ENCODE data around the gene CUL7. TPM values are rescaled to one million over a fixed set of nuclear protein-coding genes. Genes with fewer than 3 reads are reported as not detected.

CUL7 gene
- polyA plus RNA-seq, 1 donor (not counting 4 experiments of a cell fraction or from before 2014, with no cell fraction given): 8.1 TPM

DNA sequence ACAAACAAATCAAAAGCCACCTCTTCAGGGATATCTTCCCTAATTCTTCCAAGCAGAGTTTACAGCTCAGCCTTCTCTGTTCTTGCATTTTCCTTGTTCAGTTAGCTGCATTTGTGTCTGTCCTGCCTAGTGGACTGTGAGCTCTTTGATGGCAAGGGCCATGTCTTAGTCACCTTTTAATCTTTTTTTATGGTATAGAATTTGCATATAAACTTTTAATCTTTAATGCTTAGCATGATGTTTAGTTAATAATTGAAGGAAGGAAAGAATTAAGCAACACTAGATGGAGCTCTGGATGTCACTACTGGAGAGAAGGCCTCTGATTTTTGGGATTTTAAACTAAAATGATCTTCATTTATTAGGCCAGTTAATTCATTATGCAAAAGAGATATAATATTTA lies 57.1 kb downstream of the CUL7 start:
- Histone ChIP-seq H2AFZ (ENCODE audit: control insufficient read depth, low read length) (no peak overlapping the region), H3K9me3 (ENCODE audit: control insufficient read depth, low read depth, low read length) (no peaks in the 10 kb centered on the region), H3K79me2 (ENCODE audit: control insufficient read depth, insufficient read depth, low read length) (peaks cover 2% of the 10 kb centered on the region), H3K4me1 (ENCODE audit: control insufficient read depth, extremely low read depth, insufficient read depth, low read length) (peaks cover 5% of the 10 kb centered on the region), H3K27ac (ENCODE audit: control insufficient read depth, insufficient read depth, low read length) (no peak overlapping the region), H3K4me3 (ENCODE audit: control insufficient read depth in 2 of 3, extremely low read depth in 1 of 3, insufficient read depth in 2 of 3, low read depth in 1 of 3, low read length in 3 of 3) (no peak overlapping the region), H4K20me1 (ENCODE audit: control insufficient read depth, extremely low read depth, insufficient read depth, low read length) (no peaks in the 10 kb centered on the region), H3K36me3 (ENCODE audit: control insufficient read depth in 2 of 2, extremely low read depth in 1 of 2, insufficient read depth in 2 of 2, low read length in 2 of 2) (peaks cover 4 to 7% of the 10 kb centered on the region in 2 experiments), H3K4me2 (ENCODE audit: control insufficient read depth, extremely low read depth, insufficient read depth, low read depth, low read length) (no peak overlapping the region), H3K27me3 (ENCODE audit: control insufficient read depth, extremely low read depth, insufficient read depth, low read length) (no peaks in the 10 kb centered on the region), H3K9ac (ENCODE audit: control insufficient read depth, extremely low read depth, insufficient read depth, low read length) (no peak overlapping the region), H3K9me1 (ENCODE audit: control insufficient read depth, extremely low read depth, insufficient read depth, low read length) (no peaks in the 10 kb centered on the region)
- FAIRE-seq (no peak), DNase-seq (ENCODE audit: low read depth, low spot score) (no peak)
- dilution Hi-C loops (cut with MboI; ENCODE audit: extremely low pct_ligation_motif_present, low sequenced_read_pairs): no loop called here
- TF ChIP-seq, protein P1, sequence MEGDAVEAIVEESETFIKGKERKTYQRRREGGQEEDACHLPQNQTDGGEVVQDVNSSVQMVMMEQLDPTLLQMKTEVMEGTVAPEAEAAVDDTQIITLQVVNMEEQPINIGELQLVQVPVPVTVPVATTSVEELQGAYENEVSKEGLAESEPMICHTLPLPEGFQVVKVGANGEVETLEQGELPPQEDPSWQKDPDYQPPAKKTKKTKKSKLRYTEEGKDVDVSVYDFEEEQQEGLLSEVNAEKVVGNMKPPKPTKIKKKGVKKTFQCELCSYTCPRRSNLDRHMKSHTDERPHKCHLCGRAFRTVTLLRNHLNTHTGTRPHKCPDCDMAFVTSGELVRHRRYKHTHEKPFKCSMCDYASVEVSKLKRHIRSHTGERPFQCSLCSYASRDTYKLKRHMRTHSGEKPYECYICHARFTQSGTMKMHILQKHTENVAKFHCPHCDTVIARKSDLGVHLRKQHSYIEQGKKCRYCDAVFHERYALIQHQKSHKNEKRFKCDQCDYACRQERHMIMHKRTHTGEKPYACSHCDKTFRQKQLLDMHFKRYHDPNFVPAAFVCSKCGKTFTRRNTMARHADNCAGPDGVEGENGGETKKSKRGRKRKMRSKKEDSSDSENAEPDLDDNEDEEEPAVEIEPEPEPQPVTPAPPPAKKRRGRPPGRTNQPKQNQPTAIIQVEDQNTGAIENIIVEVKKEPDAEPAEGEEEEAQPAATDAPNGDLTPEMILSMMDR (optimal IDR thresholded peaks at IDR 0.05 in 1 of 3, IDR thresholded peaks at IDR 0.05 in 1 of 3, conservative IDR thresholded peaks at IDR 0.05 in 1 of 3; ENCODE audit: extremely low read depth in 1 of 3, insufficient read depth in 2 of 3, low read length in 3 of 3): no peak

DNA sequence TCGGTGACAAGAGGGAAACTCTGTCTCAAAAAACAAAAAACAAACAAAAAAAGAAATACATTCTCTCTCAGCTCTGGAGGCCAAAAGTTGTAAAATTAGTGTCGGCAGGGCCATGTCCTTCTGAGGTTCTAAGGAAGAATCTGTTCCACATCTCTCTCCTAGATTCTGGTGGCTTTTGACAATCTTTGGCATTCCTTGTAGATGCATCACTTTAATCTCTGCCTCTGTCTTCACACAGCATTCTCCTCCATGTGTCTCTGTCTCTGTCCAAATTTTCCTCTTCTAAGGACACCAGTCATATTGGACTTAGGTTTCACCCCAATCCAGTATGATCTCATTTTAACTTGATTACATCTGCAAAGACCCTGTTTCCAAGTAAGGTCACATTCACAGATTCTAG lies 60.2 kb downstream of the CUL7 start:
- Histone ChIP-seq H3K36me3 (ENCODE audit: control insufficient read depth in 2 of 2, extremely low read depth in 1 of 2, insufficient read depth in 2 of 2, low read length in 2 of 2) (peaks cover 13 to 17% of the 10 kb centered on the region in 2 experiments), H3K9me1 (ENCODE audit: control insufficient read depth, extremely low read depth, insufficient read depth, low read length) (no peaks in the 10 kb centered on the region), H4K20me1 (ENCODE audit: control insufficient read depth, extremely low read depth, insufficient read depth, low read length) (no peaks in the 10 kb centered on the region), H3K4me3 (ENCODE audit: control insufficient read depth in 2 of 3, extremely low read depth in 1 of 3, insufficient read depth in 2 of 3, low read depth in 1 of 3, low read length in 3 of 3) (no peak overlapping the region), H3K27ac (ENCODE audit: control insufficient read depth, insufficient read depth, low read length) (no peak overlapping the region), H3K27me3 (ENCODE audit: control insufficient read depth, extremely low read depth, insufficient read depth, low read length) (no peaks in the 10 kb centered on the region), H3K79me2 (ENCODE audit: control insufficient read depth, insufficient read depth, low read length) (peaks cover 3% of the 10 kb centered on the region), H3K4me1 (ENCODE audit: control insufficient read depth, extremely low read depth, insufficient read depth, low read length) (peaks cover 5% of the 10 kb centered on the region), H3K9ac (ENCODE audit: control insufficient read depth, extremely low read depth, insufficient read depth, low read length) (no peak overlapping the region), H3K4me2 (ENCODE audit: control insufficient read depth, extremely low read depth, insufficient read depth, low read depth, low read length) (no peak overlapping the region), H3K9me3 (ENCODE audit: control insufficient read depth, low read depth, low read length) (no peaks in the 10 kb centered on the region), H2AFZ (ENCODE audit: control insufficient read depth, low read length) (no peak overlapping the region)
- DNase-seq (ENCODE audit: low read depth, low spot score) (no peak), FAIRE-seq (no peak)
- TF ChIP-seq, protein P1 (optimal IDR thresholded peaks at IDR 0.05 in 1 of 3, IDR thresholded peaks at IDR 0.05 in 1 of 3, conservative IDR thresholded peaks at IDR 0.05 in 1 of 3; ENCODE audit: extremely low read depth in 1 of 3, insufficient read depth in 2 of 3, low read length in 3 of 3): no peak
- TF ChIP-seq EZH2 (IDR thresholded peaks at IDR 0.05; ENCODE audit: low read length): no peak
- dilution Hi-C loops (cut with MboI; ENCODE audit: extremely low pct_ligation_motif_present, low sequenced_read_pairs): no loop called here

All from keratinocyte (primary cell).